Stomach (tissue), 9 donors: Measurements from ENCODE around the gene CST9. TPM values are rescaled to one million over a fixed set of nuclear protein-coding genes. Genes with fewer than 3 reads are reported as not detected.

ENCODE experiments used
- DNase-seq, 2 donors: peaks; one replicate each; pipeline versions ENCODE4 v3.0.0 to v3.0.0-alpha.2; 2013 to 2019
- H3K27ac ChIP-seq, 5 donors: fragments of 200-600 bp in 4 of 5; sonication (generic) in 4 of 5; one replicate each; pipeline ENCODE4 v1.5.1; 2013 to 2019; ENCODE audit warnings: mild to moderate bottlenecking in 1 of 5, moderate library complexity in 1 of 5
- H3K27me3 ChIP-seq, 3 donors: fragments of 200-600 bp; sonication (generic); one replicate each; pipeline ENCODE4 v1.5.1; 2017 to 2019; ENCODE audit warnings: mixed run types in 1 of 3
- H3K36me3 ChIP-seq, 4 donors: fragments of 200-600 bp; sonication (generic); 1 replicate in 3 of 4; 2 replicates in 1 of 4; pipeline ENCODE4 v1.5.1; 2016 to 2019
- H3K4me1 ChIP-seq, 4 donors: fragments of 200-600 bp; sonication (generic); one replicate each; pipeline ENCODE4 v1.5.1; 2016 to 2019
- H3K4me3 ChIP-seq, 4 donors: fragments of 200-600 bp; sonication (generic) in 3 of 4; one replicate each; pipeline ENCODE4 v1.5.1; 2016 to 2019; ENCODE audit warnings: mild to moderate bottlenecking in 1 of 4
- H3K9me3 ChIP-seq, 4 donors: fragments of 200-600 bp; sonication (generic); one replicate each; pipeline ENCODE4 v1.5.1; 2016 to 2019
- EP300 ChIP-seq: sonication (generic); formaldehyde crosslinking; IDR thresholded peaks from one replicate; pipeline ENCODE4 v1.6.1; 2017; ENCODE audit warnings: antibody characterized with exemption
- POLR2A ChIP-seq, 4 donors: fragments of 450-650 bp; IDR thresholded peaks; one replicate each; pipeline ENCODE4 v1.6.1; 2016; ENCODE audit warnings: antibody characterized with exemption in 4 of 4, control low read depth in 2 of 4, mild to moderate bottlenecking in 1 of 4, moderate library complexity in 1 of 4
- POLR2AphosphoS5 ChIP-seq, 3 donors: sonication (generic); formaldehyde crosslinking; IDR thresholded peaks; one replicate each; pipeline ENCODE4 v1.6.1; 2016; ENCODE audit warnings: antibody characterized with exemption in 3 of 3
- WGBS, 5 donors: extraction: QIAGEN DNeasy Blood & Tissue Kit in 3 of 5; methylation state at CpG; one replicate each; pipeline versions ENCODE4 v1.1.5 to v1.1.7; 2013 to 2018; 5-methylcytosine and 5-hydroxymethylcytosine counted together
- intact Hi-C: fragments of 100-400 bp; cut with DNase I; formaldehyde crosslinking; loops from one replicate; pipeline ENCODE4 v1.15.1; 2023; ENCODE audit warnings: low total_unique reads
- polyA plus RNA-seq, 3 donors: library from polyadenylated mRNA; stranded (reverse); fragments of 200-250 nt; gene quantifications; one replicate each; pipeline ENCODE4 v1.2.3, GENCODE V29; 2013
- total RNA-seq, 5 donors: library from RNA; depleted of rRNA; stranded (reverse); fragments of >200 nt; gene quantifications; one replicate each; pipeline versions ENCODE4 v1.1.0 to v1.2.3, GENCODE V29; 2014 to 2016
- TF ChIP-seq, protein P1 (sequence below), 7 experiments: fragments of 450-650 bp in 4 of 7; fragments of 200-600 bp in 3 of 7; sonication (generic) in 3 of 7; IDR thresholded peaks; one replicate each; pipeline ENCODE4 v1.5.1; 2016 to 2019; ENCODE audit warnings: antibody characterized with exemption in 7 of 7, control low read depth in 2 of 7, mild to moderate bottlenecking in 1 of 7
- donor health status: healthy with polysubstance abuse.
- donor health status: Bipolar disorder and iron deficiency.
- donor health status: healthy.

Gene CST9
- total and polyA plus RNA-seq, 8 donors: not detected

DNA sequence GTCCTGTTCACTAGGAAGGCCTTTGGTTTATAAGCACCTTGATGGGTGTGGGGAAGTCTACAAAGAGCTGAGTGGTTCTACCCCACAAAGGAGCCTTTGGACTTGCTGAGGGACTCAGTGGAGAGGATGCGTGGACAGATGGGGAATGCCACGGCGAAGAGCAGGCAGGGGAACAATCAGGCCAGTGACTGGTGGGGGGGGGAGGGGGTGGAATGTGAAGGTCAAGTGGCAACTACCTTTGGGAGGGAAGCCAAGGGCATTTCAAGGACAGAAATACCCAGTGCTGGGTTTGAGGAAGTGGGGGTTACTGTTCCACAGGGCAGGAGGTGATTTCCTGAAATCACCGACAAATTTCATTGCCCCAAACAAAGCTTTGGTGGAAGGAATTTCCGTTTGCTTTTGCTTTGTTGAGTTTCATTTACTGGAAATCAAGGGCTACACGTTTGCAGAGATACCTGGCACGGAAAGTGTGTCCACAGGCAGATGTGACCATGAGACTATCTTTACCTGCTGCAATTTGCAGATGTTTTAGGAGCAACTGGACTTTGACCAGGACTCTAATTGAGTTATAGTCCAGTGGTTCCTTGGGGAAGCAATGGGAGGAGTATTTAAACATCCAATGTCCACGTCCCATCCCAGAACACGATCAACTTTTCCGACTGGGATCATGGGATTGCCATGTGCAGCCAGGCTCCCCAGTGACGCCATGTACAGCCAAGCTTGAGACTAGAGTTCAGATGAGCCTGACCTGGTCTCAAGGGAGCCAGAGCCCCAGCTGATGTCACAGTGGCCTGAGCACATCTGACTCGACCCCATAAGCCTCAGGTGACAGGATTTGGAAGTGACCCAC lies 24.1 kb upstream of the CST9 start:
- peak overlapping the region; percentile 23 to 74 (median 60) for H3K27ac ChIP-seq
- DNase-seq: no peak

DNA sequence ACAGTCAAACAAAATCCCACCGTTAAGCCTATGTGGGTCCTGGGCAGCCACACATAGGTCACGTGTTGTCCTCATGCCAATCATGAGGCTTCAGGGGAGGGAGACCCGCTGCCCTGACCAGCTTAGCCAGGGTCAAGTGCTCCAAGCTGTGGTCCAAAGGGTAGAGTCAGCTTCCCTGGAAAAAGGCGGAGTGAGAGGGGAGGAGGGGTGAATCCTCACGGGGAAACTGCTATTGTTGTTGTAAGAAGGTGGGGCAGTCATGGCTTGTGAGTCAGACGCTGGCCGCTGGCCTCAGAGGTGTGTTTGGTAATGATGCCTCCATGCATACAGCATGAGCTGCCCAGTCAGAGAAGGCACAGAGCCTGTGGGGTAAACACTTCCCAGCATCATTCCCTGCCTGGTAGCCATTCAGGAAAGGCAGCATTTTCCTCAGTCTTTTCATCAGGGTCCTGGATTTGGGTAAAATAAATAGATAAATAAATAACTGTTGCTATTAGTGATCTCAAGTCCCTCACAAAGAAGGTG lies 23.4 kb upstream of the CST9 start:
- Histone ChIP-seq H3K27ac (peak overlapping the region; percentile 23 to 74 (median 60)), H3K9me3 (no peaks in the 10 kb centered on the region), H3K4me3 (no peak overlapping the region), H3K4me1 (peaks cover 1 to 26% (median 17%) of the 10 kb centered on the region in 4 donors), H3K27me3 (no peaks in the 10 kb centered on the region), H3K36me3 (peaks cover 9 to 29% (median 27%) of the 10 kb centered on the region in 4 donors)
- peak; percentile 70 to 87 for DNase-seq
- intact Hi-C loops: no loop called here
- 29 to 59% (median 45%) methylated on average over 7 of the region's 7 CpGs for WGBS, 5 donors
- TF ChIP-seq POLR2AphosphoS5 (IDR thresholded peaks at IDR 0.05): peak in 2 of 3 donors; percentile 42 to 77
- TF ChIP-seq EP300: no peak

More for the DNA sequence above, 24.1 kb upstream of the CST9 start:
- intact Hi-C loops: no loop called here
- H3K4me3 ChIP-seq: no peak overlapping the region
- no peaks in the 10 kb centered on the region for H3K27me3 ChIP-seq
- WGBS, 5 donors: 62 to 83% (median 70%) methylated on average over 12 of the region's 12 CpGs
- H3K36me3 ChIP-seq: peaks cover 13 to 36% (median 33%) of the 10 kb centered on the region in 4 donors
- TF ChIP-seq EP300 (no peak), POLR2A (IDR thresholded peaks at IDR 0.05) (no peak), POLR2AphosphoS5 (IDR thresholded peaks at IDR 0.05) (no peak)
- TF ChIP-seq, protein P1, sequence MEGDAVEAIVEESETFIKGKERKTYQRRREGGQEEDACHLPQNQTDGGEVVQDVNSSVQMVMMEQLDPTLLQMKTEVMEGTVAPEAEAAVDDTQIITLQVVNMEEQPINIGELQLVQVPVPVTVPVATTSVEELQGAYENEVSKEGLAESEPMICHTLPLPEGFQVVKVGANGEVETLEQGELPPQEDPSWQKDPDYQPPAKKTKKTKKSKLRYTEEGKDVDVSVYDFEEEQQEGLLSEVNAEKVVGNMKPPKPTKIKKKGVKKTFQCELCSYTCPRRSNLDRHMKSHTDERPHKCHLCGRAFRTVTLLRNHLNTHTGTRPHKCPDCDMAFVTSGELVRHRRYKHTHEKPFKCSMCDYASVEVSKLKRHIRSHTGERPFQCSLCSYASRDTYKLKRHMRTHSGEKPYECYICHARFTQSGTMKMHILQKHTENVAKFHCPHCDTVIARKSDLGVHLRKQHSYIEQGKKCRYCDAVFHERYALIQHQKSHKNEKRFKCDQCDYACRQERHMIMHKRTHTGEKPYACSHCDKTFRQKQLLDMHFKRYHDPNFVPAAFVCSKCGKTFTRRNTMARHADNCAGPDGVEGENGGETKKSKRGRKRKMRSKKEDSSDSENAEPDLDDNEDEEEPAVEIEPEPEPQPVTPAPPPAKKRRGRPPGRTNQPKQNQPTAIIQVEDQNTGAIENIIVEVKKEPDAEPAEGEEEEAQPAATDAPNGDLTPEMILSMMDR (IDR thresholded peaks at IDR 0.05): no peak
- H3K4me1 ChIP-seq: peaks cover 8 to 32% (median 20%) of the 10 kb centered on the region in 4 donors
- no peaks in the 10 kb centered on the region for H3K9me3 ChIP-seq

DNA sequence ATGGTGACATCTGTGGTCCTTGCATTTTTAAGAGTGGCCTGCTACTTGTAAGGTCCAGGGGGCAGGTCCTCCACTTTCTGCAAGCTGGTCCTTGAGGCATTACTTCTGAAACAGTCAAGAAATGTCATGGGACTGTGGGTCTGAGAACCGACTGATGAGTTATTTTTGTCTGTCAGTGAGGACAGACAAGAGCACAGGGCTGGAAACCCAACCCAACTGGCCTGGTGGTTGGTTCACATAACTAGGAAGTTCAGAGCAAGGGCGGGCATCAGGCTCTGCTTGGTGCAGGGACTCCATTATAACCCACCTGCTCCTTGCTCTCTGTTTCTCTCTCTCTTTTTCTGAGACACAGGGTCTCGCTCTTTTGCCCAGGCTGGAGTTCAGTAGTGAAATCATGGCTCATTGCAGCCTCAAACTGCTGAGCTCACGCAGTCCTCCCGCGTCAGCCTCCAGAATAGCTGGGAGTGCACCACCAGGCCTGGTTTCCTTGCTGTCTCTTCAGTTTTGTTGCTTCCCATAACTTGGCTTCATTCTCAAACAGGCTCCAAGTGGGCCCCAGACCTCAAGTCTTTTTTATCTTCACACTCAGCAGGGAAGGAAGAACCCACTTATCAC lies 22.8 kb upstream of the CST9 start:
- H3K4me1 ChIP-seq: peaks cover 0 to 26% (median 19%) of the 10 kb centered on the region in 4 donors
- H3K36me3 ChIP-seq: peaks cover 4 to 24% (median 21%) of the 10 kb centered on the region in 4 donors
- whole genome bisulfite sequencing, 5 donors: 82 to 91% (median 84%) methylated on average over 6 of the region's 6 CpGs
- no peak overlapping the region for H3K4me3 ChIP-seq
- H3K27ac ChIP-seq: peak overlapping the region in 3 of 5 donors; percentile 60 to 74 (median 69)
- TF ChIP-seq EP300 (no peak), POLR2AphosphoS5 (IDR thresholded peaks at IDR 0.05) (no peak), POLR2A (IDR thresholded peaks at IDR 0.05) (no peak)
- TF ChIP-seq, protein P1 (IDR thresholded peaks at IDR 0.05): no peak
- intact Hi-C loops: no loop called here
- H3K27me3 ChIP-seq: no peaks in the 10 kb centered on the region
- DNase-seq: no peak
- no peaks in the 10 kb centered on the region for H3K9me3 ChIP-seq

DNA sequence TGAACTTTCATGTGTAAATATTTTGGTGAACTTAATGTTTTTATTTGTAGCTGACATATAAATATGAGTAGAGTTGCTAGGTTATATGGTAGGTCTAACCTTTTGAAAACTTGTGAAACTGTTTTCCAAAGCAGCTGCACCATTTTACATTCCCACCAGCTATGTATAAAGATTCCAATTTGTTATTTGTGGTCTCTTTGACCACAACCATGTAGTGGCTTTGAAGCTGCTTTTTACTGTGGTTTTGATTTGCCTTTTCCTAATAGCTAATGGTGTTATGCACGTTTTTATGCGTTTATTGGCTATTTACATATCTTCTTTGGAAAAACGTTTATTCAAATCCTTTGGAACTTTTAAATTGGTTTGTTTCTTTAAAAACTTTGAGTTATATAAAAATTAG lies 21.8 kb upstream of the CST9 start:
- WGBS, 5 donors: 74 to 87% (median 80%) methylated on average over 3 of the region's 3 CpGs
- DNase-seq: no peak
- no peaks in the 10 kb centered on the region for H3K27me3 ChIP-seq
- TF ChIP-seq POLR2A (IDR thresholded peaks at IDR 0.05) (no peak), EP300 (no peak), POLR2AphosphoS5 (IDR thresholded peaks at IDR 0.05) (no peak)
- TF ChIP-seq, protein P1 (IDR thresholded peaks at IDR 0.05): no peak
- H3K36me3 ChIP-seq: peaks cover 0 to 14% (median 11%) of the 10 kb centered on the region in 4 donors
- H3K4me1 ChIP-seq: peaks cover 0 to 28% (median 20%) of the 10 kb centered on the region in 4 donors
- no peak overlapping the region for H3K4me3 ChIP-seq
- intact Hi-C loops: no loop called here
- H3K27ac ChIP-seq: no peak overlapping the region
- H3K9me3 ChIP-seq: no peaks in the 10 kb centered on the region
